ENCODE measurements around the gene NPR1. TPM values are rescaled to one million over a fixed set of nuclear protein-coding genes. Genes with fewer than 3 reads are reported as not detected.
A peak's percentile ranks its signal among the peaks of the same experiment; 100 is the strongest.

The NPR1 gene
- total RNA-seq, 1 experiment from 2014 or later: not detected

- Histone ChIP-seq H3K9me3 (ENCODE audit: low read length) (no peaks in the 10 kb centered on the region), H3K79me2 (ENCODE audit: low read length) (peaks cover 13% of the 10 kb centered on the region), H4K20me1 (ENCODE audit: insufficient read depth, low read depth, low read length) (peaks cover 4% of the 10 kb centered on the region; the same call in 1 of the 2 replicates), H3K27me3 (ENCODE audit: low read length) (no peaks in the 10 kb centered on the region), H3K27ac (ENCODE audit: low read length) (no peak overlapping the region), H3K4me3 (ENCODE audit: low read length) (no peak overlapping the region), H3K9ac (ENCODE audit: low read length) (no peak overlapping the region), H3K4me2 (ENCODE audit: low read depth, low read length, poor library complexity, severe bottlenecking) (no peak overlapping the region), H2AFZ (ENCODE audit: low read length) (no peak overlapping the region), H3K4me1 (ENCODE audit: low read length) (peaks cover 17% of the 10 kb centered on the region), H3K36me3 (ENCODE audit: insufficient read depth, low read length) (no peaks in the 10 kb centered on the region), H3K9me2 (replicated peaks; ENCODE audit: insufficient read depth, low read length) (no peaks in the 10 kb centered on the region)
- no peak for DNase-seq
These were observed 23.2 kb upstream of the NPR1 start for GRCh38 chr1:153655333-153655732.

- Histone ChIP-seq H3K9me3 (ENCODE audit: low read length) (no peaks in the 10 kb centered on the region), H2AFZ (ENCODE audit: low read length) (peak within 1 kb of the TSS; percentile 90), H3K9ac (ENCODE audit: low read length) (peak within 1 kb of the TSS; percentile 84), H3K27me3 (ENCODE audit: low read length) (no peaks in the 10 kb centered on the region), H3K4me1 (ENCODE audit: low read length) (peaks cover 31% of the 10 kb centered on the region), H3K9me2 (replicated peaks; ENCODE audit: insufficient read depth, low read length) (no peaks in the 10 kb centered on the region), H3K4me2 (ENCODE audit: low read depth, low read length, poor library complexity, severe bottlenecking) (peak within 1 kb of the TSS; percentile 91), H3K27ac (ENCODE audit: low read length) (peak within 1 kb of the TSS; percentile 46; the same call in 1 of the 2 replicates), H4K20me1 (ENCODE audit: insufficient read depth, low read depth, low read length) (peaks cover 4% of the 10 kb centered on the region; the same call in 1 of the 2 replicates), H3K4me3 (ENCODE audit: low read length) (peak within 1 kb of the TSS; percentile 84), H3K36me3 (ENCODE audit: insufficient read depth, low read length) (peaks cover 18% of the 10 kb centered on the region; the same call in 1 of the 2 replicates), H3K79me2 (ENCODE audit: low read length) (peaks cover 13% of the 10 kb centered on the region)
- peak; percentile 95 for DNase-seq
These were observed 19.9 kb upstream of the NPR1 start, which contains the start of gene SNAPIN for GRCh38 chr1:153658400-153659174. Gene SNAPIN, plus strand, starts transcription at chr1:153658703. Its CDS starts 41 bp downstream, at chr1:153658744.

- peaks cover 13% of the 10 kb centered on the region for H3K79me2 ChIP-seq (ENCODE audit: low read length)
- peaks cover 22% of the 10 kb centered on the region; the same call in 1 of the 2 replicates for H3K36me3 ChIP-seq (ENCODE audit: insufficient read depth, low read length)
- H3K9me2 ChIP-seq (replicated peaks; ENCODE audit: insufficient read depth, low read length): no peaks in the 10 kb centered on the region
- no peak overlapping the region for H3K27ac ChIP-seq (ENCODE audit: low read length)
- H3K9ac ChIP-seq (ENCODE audit: low read length): peak overlapping the region; percentile 84
- DNase-seq: no peak
- H3K4me2 ChIP-seq (ENCODE audit: low read depth, low read length, poor library complexity, severe bottlenecking): peak overlapping the region; percentile 91
- H3K4me3 ChIP-seq (ENCODE audit: low read length): peak overlapping the region; percentile 84
- peaks cover 31% of the 10 kb centered on the region for H3K4me1 ChIP-seq (ENCODE audit: low read length)
- no peaks in the 10 kb centered on the region for H3K9me3 ChIP-seq (ENCODE audit: low read length)
- peaks cover 4% of the 10 kb centered on the region; the same call in 1 of the 2 replicates for H4K20me1 ChIP-seq (ENCODE audit: insufficient read depth, low read depth, low read length)
- H2AFZ ChIP-seq (ENCODE audit: low read length): no peak overlapping the region
- no peaks in the 10 kb centered on the region for H3K27me3 ChIP-seq (ENCODE audit: low read length)
These were observed 19.3 kb upstream of the NPR1 start for GRCh38 chr1:153659175-153659534.

GRCh38 chr1:153659656-153660055, 18.8 kb upstream of the NPR1 start:
- Histone ChIP-seq H3K27ac (ENCODE audit: low read length) (no peak overlapping the region), H3K79me2 (ENCODE audit: low read length) (peaks cover 13% of the 10 kb centered on the region), H3K9ac (ENCODE audit: low read length) (peak overlapping the region; percentile 84)

GRCh38 chr1:153661111-153661708, 17.3 kb upstream of the NPR1 start:
- H3K27me3 ChIP-seq (ENCODE audit: low read length): no peaks in the 10 kb centered on the region
- H3K4me2 ChIP-seq (ENCODE audit: low read depth, low read length, poor library complexity, severe bottlenecking): no peak overlapping the region
- H3K9me3 ChIP-seq (ENCODE audit: low read length): no peaks in the 10 kb centered on the region
- peaks cover 31% of the 10 kb centered on the region for H3K4me1 ChIP-seq (ENCODE audit: low read length)
- peak; percentile 62 for DNase-seq
- H4K20me1 ChIP-seq (ENCODE audit: insufficient read depth, low read depth, low read length): peaks cover 4% of the 10 kb centered on the region; the same call in 1 of the 2 replicates
- H3K36me3 ChIP-seq (ENCODE audit: insufficient read depth, low read length): peaks cover 36% of the 10 kb centered on the region; the same call in 1 of the 2 replicates
- H2AFZ ChIP-seq (ENCODE audit: low read length): no peak overlapping the region
- H3K9ac ChIP-seq (ENCODE audit: low read length): no peak overlapping the region
- peak overlapping the region; percentile 32 for H3K27ac ChIP-seq (ENCODE audit: low read length)
- peaks cover 13% of the 10 kb centered on the region for H3K79me2 ChIP-seq (ENCODE audit: low read length)
- no peak overlapping the region for H3K4me3 ChIP-seq (ENCODE audit: low read length)
- no peaks in the 10 kb centered on the region for H3K9me2 ChIP-seq (replicated peaks; ENCODE audit: insufficient read depth, low read length)

More at GRCh38 chr1:153659656-153660055, 18.8 kb upstream of the NPR1 start:
- H4K20me1 ChIP-seq (ENCODE audit: insufficient read depth, low read depth, low read length): peaks cover 4% of the 10 kb centered on the region; the same call in 1 of the 2 replicates
- no peaks in the 10 kb centered on the region for H3K9me2 ChIP-seq (replicated peaks; ENCODE audit: insufficient read depth, low read length)
- peak overlapping the region; percentile 84 for H3K4me3 ChIP-seq (ENCODE audit: low read length)
- peaks cover 31% of the 10 kb centered on the region for H3K4me1 ChIP-seq (ENCODE audit: low read length)
- H3K36me3 ChIP-seq (ENCODE audit: insufficient read depth, low read length): peaks cover 27% of the 10 kb centered on the region; the same call in 1 of the 2 replicates
- no peak for DNase-seq
- H3K27me3 ChIP-seq (ENCODE audit: low read length): no peaks in the 10 kb centered on the region
- H2AFZ ChIP-seq (ENCODE audit: low read length): no peak overlapping the region
- peak overlapping the region; percentile 91 for H3K4me2 ChIP-seq (ENCODE audit: low read depth, low read length, poor library complexity, severe bottlenecking)
- no peaks in the 10 kb centered on the region for H3K9me3 ChIP-seq (ENCODE audit: low read length)

- no peak overlapping the region for H3K9ac ChIP-seq (ENCODE audit: low read length)
- H3K9me3 ChIP-seq (ENCODE audit: low read length): no peaks in the 10 kb centered on the region
- H3K4me1 ChIP-seq (ENCODE audit: low read length): peaks cover 31% of the 10 kb centered on the region
- no peak overlapping the region for H3K4me2 ChIP-seq (ENCODE audit: low read depth, low read length, poor library complexity, severe bottlenecking)
- H3K4me3 ChIP-seq (ENCODE audit: low read length): no peak overlapping the region
- H4K20me1 ChIP-seq (ENCODE audit: insufficient read depth, low read depth, low read length): peaks cover 4% of the 10 kb centered on the region; the same call in 1 of the 2 replicates
- DNase-seq: no peak
- H3K36me3 ChIP-seq (ENCODE audit: insufficient read depth, low read length): peaks cover 46% of the 10 kb centered on the region; the same call in 1 of the 2 replicates
- no peak overlapping the region for H2AFZ ChIP-seq (ENCODE audit: low read length)
- peaks cover 13% of the 10 kb centered on the region for H3K79me2 ChIP-seq (ENCODE audit: low read length)
- no peaks in the 10 kb centered on the region for H3K9me2 ChIP-seq (replicated peaks; ENCODE audit: insufficient read depth, low read length)
- no peak overlapping the region for H3K27ac ChIP-seq (ENCODE audit: low read length)
- H3K27me3 ChIP-seq (ENCODE audit: low read length): no peaks in the 10 kb centered on the region
These were observed 16.2 kb upstream of the NPR1 start for GRCh38 chr1:153662269-153662668.

- Histone ChIP-seq H3K27me3 (ENCODE audit: low read length) (no peaks in the 10 kb centered on the region), H3K4me2 (ENCODE audit: low read depth, low read length, poor library complexity, severe bottlenecking) (no peak overlapping the region), H3K9me2 (replicated peaks; ENCODE audit: insufficient read depth, low read length) (no peaks in the 10 kb centered on the region), H3K9ac (ENCODE audit: low read length) (no peak overlapping the region), H3K36me3 (ENCODE audit: insufficient read depth, low read length) (peaks cover 55% of the 10 kb centered on the region), H3K27ac (ENCODE audit: low read length) (no peak overlapping the region), H3K9me3 (ENCODE audit: low read length) (no peaks in the 10 kb centered on the region), H3K4me3 (ENCODE audit: low read length) (no peak overlapping the region), H3K79me2 (ENCODE audit: low read length) (peaks cover 21% of the 10 kb centered on the region), H4K20me1 (ENCODE audit: insufficient read depth, low read depth, low read length) (peaks cover 4% of the 10 kb centered on the region; the same call in 1 of the 2 replicates), H2AFZ (ENCODE audit: low read length) (no peak overlapping the region), H3K4me1 (ENCODE audit: low read length) (peaks cover 28% of the 10 kb centered on the region)
- no peak for DNase-seq
These were observed 15.3 kb upstream of the NPR1 start for GRCh38 chr1:153663211-153663610.

- Histone ChIP-seq H3K9me3 (ENCODE audit: low read length) (no peaks in the 10 kb centered on the region), H3K36me3 (ENCODE audit: insufficient read depth, low read length) (peaks cover 56% of the 10 kb centered on the region), H3K4me1 (ENCODE audit: low read length) (peaks cover 22% of the 10 kb centered on the region), H4K20me1 (ENCODE audit: insufficient read depth, low read depth, low read length) (no peaks in the 10 kb centered on the region), H3K79me2 (ENCODE audit: low read length) (peaks cover 33% of the 10 kb centered on the region), H3K4me2 (ENCODE audit: low read depth, low read length, poor library complexity, severe bottlenecking) (no peak overlapping the region), H3K27ac (ENCODE audit: low read length) (no peak overlapping the region), H3K4me3 (ENCODE audit: low read length) (no peak overlapping the region), H3K9ac (ENCODE audit: low read length) (no peak overlapping the region), H3K27me3 (ENCODE audit: low read length) (no peaks in the 10 kb centered on the region), H3K9me2 (replicated peaks; ENCODE audit: insufficient read depth, low read length) (no peaks in the 10 kb centered on the region), H2AFZ (ENCODE audit: low read length) (no peak overlapping the region)
- no peak for DNase-seq
These were observed 11.0 kb upstream of the NPR1 start for GRCh38 chr1:153667439-153667838.
